HG03280 (cell line): Measurements from ENCODE around the gene PPP5C.
"Not testable (repeated sequence)": the region's sequence is repeated elsewhere in the genome, so short reads cannot be mapped to it uniquely, and the experiment has no call there.

Experiments used
- ATAC-seq: cut with Tn5 transposase; IDR thresholded peaks from one replicate; pipeline ENCODE4 v1.9.1; 2021; ENCODE audit warnings: mild to moderate bottlenecking, moderate library complexity; ENCODE audit not compliant: unreplicated experiment

The PPP5C gene

DNA sequence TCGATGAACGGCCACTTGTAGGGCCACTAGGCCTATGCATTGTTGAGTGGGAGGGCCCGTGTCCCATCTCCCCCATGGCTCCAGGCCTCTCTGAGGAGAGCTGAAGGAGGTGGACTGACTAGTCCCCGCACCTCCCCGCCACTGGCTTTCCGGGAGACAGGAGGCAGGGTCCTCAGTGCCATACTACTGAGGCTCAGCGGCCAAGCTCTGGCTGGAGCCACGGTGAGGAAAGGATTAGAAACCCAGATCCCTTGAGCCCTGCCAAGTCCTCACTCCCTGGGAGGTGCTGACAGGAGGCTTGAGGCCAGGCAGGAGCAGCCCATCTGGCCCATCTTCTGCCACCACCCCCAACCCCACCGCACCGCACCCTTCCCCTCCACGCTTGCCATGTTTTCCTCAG, 37.5 kb downstream of the PPP5C start:
- no peak for ATAC-seq

DNA sequence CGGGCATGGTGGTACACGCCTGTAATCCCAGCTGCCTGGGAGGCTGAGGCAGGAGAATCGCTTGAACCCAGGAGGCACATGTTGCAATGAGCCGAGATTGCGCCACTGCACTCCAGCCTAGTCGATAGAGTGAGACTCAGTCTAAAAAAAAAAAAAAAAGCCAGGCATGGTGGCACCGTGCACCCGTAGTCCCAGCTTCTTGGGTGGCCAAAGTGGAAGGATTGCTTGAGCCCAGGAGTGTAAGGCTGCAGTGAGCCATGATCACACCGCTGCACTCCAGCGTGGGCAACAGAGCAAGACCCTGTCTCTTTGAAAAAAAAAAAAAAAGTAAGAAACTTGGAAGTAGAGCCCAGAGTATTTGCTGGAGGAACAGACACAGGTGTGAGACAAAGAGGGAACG, 38.7 kb downstream of the PPP5C start:
- ATAC-seq: no peak

DNA sequence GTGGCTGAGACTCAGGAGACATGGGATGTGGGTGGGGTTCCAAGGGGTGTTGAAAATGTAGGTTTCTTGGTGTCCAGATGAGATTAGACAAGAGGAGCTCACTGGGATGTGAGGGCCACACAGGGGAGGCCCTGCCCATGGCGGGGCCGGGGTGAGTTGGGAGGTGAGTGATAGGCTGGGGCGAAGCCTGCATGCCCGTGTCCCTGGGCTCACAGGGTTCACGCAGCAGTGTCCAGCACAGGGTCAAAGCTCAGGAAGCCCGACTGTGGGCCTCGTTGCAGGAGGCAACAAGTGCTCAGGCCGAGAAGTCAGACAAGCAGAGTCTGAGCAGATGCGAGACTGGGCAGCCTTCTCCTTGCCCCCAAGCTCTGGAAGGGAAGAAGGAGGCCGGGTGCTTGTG, 39.3 kb downstream of the PPP5C start:
- no peak for ATAC-seq

DNA sequence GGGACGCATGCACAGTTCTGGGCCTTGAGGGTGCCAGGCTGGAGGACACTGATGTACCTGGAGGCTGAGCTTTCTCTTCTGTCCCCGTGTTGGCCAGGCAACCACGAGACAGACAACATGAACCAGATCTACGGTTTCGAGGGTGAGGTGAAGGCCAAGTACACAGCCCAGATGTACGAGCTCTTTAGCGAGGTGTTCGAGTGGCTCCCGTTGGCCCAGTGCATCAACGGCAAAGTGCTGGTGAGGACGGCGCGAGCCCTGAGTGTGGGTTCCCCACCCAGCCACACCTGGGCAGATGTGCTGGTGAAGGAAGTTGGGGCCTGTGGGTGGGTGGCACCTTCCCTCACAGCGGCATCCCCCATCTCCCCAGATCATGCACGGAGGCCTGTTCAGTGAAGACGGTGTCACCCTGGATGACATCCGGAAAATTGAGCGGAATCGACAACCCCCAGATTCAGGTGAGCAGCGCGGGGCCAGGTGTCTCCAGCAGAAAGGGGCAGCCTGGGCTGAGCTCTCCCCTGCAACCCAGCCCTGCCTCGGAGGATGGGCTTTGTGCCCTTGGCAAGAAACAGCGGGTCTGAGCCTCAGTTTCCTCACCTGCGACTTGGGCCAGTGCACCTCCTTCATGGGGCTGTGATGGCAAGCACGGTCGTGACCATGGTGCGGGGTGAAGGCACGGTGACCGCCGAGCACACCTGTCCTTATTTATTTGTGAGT, 40.3 kb downstream of the PPP5C start:
- no peak for ATAC-seq

DNA sequence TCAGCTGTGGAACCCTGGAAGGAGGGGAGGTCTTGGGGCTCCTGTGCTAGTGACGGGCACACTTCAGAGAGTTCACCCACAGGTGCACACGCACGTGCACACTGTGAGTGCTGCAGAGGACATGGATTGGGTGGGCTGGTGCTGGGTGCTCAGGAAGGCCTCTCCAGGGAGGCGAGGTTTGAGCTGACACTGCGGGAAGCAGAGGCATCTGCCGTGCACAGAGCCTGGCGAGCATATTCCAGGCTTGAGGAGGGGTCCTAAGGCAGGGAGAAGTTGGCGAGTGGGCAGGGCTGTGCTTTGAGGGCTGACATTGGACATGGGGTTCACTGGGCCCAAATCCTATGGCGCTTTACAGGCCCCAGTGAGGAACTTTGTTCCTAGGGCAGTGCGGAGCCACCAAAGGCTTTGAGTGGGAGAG, 40.8 kb downstream of the PPP5C start:
- no peak for ATAC-seq

DNA sequence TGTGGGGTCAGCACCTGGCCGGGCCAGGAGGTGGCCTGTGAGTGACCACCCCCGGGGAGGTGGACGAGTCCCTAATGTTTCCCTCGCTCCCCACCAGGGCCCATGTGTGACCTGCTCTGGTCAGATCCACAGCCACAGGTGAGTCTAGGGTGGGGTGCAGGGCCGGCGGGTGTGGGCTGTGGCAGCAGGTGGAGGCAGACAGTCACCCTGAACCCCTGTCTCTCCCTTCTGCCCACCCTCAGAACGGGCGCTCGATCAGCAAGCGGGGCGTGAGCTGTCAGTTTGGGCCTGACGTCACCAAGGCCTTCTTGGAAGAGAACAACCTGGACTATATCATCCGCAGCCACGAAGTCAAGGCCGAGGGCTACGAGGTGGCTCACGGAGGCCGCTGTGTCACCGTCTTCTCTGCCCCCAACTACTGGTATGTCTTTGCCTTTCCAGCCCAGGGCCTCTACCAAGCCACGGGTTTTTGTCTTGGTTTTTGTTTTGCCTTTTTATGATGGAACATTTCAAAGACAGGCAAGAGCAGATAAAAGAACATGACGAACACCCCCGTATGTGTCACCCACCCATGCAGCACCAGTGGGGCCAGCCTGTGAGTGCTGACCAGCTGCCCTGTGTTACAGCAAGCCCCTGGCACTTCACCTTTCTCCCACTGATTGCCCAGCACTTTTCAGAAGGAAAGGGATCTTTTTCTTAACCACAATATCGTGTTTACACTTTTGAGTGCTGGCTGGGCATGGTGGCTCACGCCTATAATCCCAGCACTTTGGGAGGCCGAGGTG, 41.6 kb downstream of the PPP5C start:
- no peak for ATAC-seq

DNA sequence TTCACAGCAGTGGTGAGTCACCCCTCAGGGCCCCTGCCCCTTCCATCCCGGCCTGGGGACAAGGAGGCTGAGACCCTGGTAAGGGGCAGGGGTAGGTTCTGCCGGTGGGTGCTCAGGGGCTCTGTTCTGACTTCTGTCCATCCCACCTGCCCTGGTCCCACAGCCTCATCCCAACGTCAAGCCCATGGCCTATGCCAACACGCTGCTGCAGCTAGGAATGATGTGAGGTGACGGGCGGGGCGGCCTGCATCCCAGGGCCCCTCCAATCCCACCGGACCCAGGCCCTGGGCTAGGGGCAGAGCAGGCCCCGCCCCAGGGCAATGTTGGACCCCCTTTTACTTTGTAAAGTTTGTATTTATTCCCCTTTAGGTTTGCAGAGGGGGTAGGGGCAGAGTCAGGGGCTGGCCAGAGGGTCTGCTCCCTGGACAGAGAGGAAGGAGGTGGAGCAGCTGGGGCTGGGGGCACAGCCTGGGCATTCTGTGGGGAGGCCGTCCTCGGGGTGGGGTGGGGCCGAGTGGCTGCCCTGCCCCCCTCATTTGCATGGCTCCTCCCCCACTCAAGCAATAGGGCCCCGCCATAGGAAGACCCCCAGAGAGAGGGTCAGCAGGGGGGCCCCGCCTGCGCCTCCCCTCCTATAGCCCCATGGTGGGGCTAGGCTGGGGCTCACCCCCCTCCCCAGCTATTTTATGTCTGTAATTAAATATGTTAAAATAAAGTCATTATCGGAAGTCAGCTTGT, 43.4 kb downstream of the PPP5C start:
- ATAC-seq: no peak

DNA sequence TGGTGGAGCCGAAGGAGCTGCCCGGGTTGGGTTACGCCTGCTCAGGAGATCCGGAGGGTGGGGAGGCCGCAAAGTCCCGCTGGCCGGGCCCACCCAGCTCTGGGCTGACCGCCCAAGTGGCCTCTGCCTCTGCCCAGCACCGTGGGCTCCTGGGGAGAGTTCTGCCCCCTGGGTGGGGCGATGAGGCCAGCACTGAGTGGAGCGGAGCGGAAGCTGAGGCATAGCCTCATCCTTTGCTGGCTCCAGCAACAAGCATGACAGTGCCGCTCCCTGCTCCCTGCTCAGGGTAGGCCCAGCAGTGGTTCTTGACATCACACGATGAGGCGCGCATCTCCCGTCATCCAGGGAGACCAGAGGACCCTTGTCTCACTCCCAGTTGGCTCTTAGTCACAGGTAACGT, 44.0 kb downstream of the PPP5C start:
- ATAC-seq: no peak

DNA sequence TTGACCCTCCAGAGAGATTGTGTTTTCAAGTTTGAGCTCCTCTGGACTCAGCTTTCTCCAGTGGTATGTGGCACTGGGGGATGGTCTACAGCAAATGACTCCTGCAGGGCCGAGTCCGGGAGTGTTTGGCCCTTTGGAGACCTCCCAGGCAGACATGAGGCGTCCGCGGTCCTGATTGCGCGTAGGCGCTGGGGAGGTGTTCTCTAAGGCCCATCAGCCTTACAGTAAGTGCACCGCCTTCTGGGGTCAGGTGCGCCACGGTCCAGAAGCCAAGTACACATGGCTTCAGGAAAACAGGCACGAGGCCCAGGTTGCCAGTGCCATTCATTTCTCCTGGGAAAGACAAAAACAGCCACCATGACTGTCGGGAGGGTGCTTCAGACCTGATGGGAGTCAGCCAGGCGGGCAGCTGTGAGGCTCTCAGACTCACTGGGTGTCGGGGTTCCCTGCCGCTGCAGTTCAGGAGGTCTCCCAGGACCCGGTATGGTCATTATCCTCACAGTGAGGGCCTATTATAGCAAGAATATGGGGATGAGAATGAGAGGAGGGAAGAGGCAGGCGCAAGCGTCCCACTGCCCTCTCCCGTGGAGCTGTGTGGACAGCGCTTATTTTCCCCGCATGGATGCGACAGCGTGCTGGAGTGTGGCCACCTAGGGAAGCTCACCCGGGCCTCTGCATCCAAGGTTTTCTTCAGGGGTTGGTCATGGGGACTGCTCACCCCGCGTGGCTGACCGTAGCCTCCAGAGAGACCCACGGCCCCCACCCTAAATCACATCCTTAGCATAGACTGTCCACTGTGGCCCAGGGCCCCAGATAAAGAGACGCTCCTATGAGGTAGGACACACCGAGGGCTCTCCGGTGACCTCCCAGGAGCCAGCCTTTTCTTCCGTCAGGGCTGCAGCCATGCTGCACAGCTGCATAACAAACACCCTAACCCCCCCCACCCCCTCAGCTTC, 44.7 kb downstream of the PPP5C start:
- no peak for ATAC-seq

DNA sequence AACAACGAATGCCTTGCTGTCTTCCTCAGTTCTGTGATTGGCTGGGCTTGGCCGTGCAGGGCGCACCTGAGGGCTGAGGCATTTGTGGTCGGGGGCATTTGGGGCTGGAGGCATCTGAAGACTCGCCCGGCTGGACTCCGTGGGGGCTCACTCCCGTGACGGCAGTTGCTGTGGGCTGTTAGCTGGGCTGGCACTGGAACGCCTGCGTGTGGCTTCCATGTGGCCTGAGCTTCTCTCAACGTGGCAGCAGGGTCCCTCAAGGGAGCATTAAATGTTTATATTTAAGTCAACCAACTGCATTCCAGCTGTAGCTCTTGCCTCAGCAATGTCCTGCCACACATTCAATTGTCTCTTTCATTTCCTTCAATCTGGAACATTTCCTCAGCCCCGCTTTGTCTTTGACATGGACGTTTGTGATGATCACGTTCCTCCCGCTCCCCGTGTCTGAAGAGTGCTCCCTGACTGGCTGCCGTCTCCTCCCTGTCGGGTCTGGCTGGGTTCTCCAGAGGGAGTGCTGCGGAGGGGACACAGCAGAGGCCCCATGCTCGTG, 45.4 kb downstream of the PPP5C start:
- no peak for ATAC-seq

DNA sequence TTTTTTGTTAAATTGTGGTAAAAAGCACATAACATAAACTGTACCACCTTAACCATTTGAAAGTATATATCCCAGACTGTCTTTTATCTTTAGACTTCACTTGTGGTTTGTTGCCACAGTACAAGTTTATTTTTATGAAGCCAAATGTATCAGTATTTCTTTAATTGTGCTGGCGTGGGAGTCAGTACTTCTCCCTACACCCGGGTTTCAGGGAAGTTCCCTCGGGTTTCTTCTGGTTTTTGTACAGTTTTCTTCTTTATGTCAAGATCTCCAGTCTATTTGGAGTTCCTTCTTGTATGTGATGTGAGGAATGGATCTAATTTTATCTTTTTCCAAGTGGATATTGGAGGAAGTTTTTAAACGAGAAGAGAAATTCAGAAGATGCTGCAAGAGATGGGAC, 46.0 kb downstream of the PPP5C start:
- ATAC-seq: no peak

DNA sequence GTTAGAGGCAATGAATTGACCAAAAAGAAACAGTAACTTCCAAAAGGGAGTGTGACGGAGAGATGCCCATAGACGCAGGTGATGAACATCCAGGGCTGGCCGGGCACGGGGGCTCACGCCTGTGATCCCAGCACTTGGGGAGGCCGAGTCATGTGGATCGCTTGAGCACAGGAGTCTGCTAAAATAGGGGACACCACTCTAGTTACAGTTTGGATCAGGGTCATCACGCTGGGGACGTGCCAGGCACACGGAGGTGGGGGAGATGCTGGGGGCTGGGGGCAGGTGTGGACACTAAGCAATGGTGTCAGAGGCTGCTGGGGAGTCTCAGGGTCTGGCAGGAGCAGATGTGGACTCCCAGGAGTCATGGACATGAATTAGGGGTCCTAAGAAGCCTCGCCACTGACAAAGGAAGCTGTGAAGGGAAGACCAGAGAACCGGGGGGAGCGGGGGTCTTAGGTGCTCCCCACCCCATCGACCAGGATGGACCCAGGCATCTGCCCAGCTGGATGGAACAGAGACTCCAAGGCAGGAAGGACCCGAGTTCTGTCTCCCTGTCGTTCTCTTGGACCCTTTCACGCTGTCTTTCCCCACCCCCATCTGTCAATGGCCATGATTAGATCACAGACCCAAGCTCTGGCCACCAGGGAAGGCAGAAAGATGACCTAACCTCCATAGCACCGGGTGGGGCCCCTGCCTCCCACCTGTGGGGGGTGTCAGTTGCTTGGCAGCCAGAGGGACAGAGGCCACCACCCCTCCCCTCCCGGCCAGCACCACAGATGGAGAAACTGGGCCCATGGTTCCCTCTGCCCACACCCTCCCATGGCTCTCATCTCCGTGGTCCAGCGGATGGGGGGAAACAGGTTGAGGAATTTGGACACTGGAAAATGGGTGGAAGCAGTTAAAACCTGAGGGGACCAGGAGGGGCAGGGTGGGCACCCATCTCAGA, 46.8 kb downstream of the PPP5C start:
- ATAC-seq: no peak

DNA sequence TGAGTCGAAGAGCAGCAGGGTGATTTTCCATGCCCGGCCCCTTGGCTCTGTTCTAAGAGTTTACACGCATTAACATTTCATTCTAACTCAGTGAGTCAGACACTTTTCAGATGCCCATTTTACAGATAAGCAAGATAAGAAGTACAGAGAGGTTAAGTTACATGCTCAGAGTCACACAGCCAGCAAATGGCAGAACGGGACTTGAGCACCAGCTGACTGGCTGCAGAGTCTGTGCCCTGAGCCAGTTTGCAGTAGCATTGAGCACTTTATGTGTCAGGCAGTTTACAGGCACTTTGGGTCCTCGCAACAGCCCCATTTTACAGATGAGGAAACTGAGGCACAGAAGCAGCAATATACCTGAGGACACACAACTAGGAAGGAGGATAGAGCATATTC, 47.5 kb downstream of the PPP5C start:
- no peak for ATAC-seq

DNA sequence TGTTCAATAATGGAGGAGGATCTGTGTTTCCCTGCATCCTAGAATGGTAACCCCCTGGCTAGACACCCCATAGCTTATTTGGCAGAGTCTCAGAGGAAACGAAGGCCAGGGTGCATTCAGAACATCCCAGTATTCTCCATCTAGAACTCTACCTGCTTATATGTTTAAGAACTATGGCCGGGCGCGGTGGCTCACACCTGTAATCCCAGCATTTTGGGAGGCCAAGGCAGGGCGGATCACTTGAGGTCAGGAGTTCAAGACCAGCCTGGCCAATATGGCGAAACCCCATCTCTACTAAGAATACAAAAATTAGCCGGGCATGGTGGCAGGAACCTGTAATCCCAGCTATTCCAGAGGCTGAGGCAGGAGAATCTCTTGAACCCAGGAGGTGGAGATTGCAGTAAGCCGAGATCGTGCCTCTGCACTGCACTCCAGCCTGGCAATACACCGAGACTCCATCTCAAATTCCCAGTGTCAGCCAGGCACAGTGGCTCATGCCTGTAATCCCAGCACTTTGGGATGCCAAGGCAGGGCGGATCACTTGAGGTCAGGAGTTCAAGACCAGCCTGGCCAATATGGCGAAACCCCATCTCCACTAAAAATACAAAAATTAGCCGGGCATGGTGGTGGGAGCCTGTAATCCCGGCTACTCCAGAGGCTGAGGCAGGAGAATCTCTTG, 51.1 kb downstream of the PPP5C start:
- ATAC-seq: not testable (repeated sequence)

DNA sequence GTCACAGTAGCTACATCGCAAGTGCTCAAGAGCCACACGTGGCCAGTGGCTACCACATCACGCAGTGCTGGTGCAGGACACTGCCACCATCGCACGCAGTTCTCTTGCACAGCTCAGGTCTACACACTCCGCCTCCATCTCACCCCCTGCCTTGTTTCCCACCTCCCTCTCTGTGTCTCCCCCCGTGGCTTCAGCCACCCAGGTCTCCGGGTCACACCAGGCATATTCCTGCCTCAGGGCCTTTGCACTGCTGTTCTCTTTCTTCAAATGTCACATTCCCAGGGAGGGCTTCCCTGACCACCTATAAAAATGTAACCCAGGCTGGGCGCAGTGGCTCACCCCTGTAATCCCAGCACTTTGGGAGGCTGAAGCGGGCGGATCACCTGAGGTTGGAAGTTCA, 55.8 kb downstream of the PPP5C start:
- no peak for ATAC-seq

DNA sequence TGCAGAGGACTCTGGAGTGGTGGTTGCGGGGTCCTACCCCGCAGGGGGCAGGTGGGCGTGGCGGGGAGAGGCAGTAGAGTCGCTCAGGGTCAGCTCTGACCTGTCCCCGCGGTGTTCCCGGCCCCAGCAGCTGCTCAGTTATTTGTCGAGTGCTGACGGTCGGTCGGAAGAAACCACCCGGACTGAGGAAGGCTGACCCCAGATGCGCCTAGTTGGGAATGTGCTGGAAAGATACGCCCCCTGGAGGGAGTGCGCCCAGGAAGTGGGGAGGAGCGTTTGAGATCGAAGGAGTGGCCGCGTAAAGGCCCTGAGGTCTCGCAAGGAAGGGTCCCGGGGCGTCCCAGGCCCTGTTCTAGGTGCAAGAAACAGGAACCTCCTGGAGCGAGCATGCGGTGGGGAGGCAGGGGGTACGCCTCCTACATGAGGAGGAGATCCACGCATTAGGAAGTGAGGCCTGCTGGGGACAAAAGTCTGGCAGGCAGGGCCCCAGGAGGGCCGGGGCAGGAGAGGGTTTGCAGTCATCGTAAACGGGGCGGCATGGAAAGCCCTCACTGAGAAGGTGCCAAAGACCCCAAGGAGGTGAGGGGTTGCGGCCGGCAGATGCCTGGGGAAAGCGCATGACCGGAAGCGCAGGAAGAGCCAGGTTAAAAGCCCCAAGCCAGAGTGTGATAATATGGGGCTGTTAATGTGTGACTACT, 57.3 kb downstream of the PPP5C start:
- ATAC-seq: no peak

DNA sequence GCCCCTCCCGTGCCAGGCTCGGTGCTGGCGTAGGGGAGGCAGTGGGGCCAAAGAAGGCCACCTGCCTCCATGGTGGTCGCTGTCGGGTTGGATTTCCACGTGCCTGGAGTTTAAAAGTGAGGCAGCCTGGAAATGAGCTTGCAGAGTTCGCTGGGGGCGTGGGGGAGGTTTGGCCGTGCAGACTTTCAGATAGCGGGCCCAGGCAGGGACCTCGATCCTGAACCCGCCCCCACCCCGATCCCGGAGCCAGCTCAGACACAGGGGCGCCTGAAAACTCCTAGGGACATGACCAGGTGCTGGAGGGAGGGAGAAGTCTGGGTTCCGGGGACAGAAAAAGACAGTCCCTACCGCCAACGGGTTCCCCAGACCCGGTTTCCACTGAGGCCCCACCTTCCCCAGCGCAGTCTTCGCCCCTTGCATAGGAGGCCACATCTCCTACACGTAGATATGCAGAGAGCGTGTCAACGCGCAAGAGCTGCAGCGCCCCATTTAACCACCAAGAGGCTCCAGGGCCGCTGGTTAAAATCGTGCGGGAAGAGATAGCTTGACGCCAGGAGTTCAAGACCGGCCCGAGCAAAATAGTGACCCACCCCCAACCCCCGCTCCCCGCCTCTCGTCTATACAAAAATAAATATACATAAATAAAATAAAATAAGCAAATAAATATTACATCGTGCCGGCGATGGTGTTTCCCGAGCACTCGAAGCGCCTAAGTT, 58.0 kb downstream of the PPP5C start:
- no peak for ATAC-seq

DNA sequence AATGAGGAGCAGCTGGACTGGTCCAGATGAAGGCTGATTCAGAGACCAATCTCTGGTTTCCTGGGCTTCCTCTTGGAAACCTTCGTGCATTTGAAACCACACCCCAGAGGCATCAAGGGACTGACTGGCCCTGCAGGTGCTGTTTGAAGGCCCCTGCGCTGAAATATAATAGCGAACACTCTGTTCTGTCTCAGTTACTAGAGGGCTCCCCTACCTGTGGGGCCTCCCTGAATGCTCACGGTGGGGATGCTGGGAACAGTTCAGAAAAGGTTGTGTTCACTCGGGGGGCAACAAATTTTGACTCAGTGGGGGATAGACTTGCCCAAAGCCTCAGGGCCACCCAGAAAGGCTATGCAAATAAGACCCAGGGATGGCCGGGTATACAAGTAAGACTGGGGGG, 60.1 kb downstream of the PPP5C start:
- no peak for ATAC-seq
